Cortex of kidney (tissue), 1 donor: ENCODE results near the gene IKZF2.

Experiments
- DNase-seq: peaks from one replicate; lab custom pipeline; 2025; lab: John Stamatoyannopoulos, UW

IKZF2 gene

DNA sequence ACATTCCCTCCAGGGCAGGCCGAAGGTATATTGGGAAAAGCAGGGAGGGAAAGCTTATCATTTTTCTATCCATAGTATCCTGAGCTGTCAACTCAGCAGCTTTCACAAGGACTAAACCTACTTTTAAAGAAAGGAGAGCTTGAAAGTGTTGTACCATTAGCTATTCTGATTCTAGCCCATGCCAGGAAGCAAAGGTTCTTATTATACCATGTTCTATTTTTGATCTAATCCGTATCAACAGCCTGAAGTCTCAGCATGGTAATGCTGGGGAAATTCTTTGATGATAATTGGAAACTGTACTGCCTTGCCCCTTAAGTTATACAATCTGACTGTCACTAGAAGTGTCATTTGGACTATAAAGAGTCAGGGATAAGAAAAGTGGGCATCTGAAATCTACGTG is 193.3 kb downstream of the IKZF2 start:
- no peak for DNase-seq

DNA sequence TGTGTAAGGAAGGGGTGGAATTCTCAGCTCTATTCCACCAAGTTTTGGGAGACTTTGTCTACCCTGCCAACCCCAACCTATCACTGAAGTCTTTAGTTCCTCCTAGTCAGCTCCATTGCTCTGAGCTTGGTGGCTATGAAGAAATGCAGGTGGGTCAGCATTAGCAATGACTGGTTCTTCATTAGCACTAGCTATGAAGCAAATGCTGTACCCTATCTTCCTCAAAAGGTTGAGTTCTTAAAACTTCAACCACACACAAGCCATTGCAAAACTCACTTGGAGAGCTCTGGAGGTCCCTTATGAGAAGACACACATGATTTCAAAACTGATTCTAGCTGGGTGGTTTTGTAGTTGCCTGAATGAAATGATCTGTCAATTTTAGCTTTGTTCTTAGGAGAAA is 193.8 kb downstream of the IKZF2 start:
- no peak for DNase-seq

- DNase-seq: no peak
Measured at GRCh38 chr2:212956665-212957607, 194.5 kb downstream of the IKZF2 start.

- no peak for DNase-seq
Measured at GRCh38 chr2:212953170-212953920, 198.1 kb downstream of the IKZF2 start.

DNA sequence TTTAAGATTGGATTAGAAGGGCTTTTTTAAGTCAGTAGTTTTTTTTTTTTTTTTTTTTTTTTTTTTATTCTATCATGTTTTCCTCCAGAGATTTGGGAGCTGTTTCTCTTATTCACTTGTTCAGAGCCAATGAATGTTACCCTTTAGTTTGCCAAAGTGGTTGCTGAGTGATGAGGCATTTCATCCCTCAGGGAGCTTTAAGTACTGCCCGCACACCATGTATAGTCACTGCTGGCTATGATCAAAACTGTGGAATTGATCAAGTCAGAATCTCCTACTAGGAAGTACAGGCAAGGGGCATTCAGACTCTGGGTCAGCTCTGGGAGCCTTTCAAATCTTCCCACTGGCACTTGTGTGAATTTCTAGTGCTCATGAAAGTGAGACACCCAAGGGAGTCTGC is 201.6 kb downstream of the IKZF2 start:
- no peak for DNase-seq
